Neural crest cell (in vitro differentiated cells): Measurements from ENCODE around the gene SURF1. TPM values are rescaled to one million over a fixed set of nuclear protein-coding genes. Genes with fewer than 3 reads are reported as not detected.
A peak's percentile ranks its signal among the peaks of the same experiment; 100 is the strongest.

ENCODE experiments used
- DNase-seq: peaks from one replicate; pipeline ENCODE4 v3.0.0; 2021; ENCODE audit warnings: low read depth, mixed read lengths, low spot score
- H3K27ac Mint-ChIP-seq: one replicate; pipeline ENCODE4 v1.8.0; 2021; ENCODE audit warnings: mild to moderate bottlenecking, mixed read lengths; ENCODE audit not compliant: unreplicated experiment
- H3K27me3 Mint-ChIP-seq: 2 replicates; pipeline ENCODE4 v1.8.0; 2021; ENCODE audit warnings: low read depth, mild to moderate bottlenecking, mixed read lengths
- H3K36me3 Mint-ChIP-seq: 2 replicates; pipeline ENCODE4 v1.8.0; 2021; ENCODE audit warnings: low read depth, mild to moderate bottlenecking, mixed read lengths
- H3K4me1 Mint-ChIP-seq: 2 replicates; pipeline ENCODE4 v1.8.0; 2021; ENCODE audit warnings: mixed read lengths
- H3K4me3 Mint-ChIP-seq: one replicate; pipeline ENCODE4 v1.8.0; 2021; ENCODE audit warnings: mild to moderate bottlenecking, mixed read lengths
- H3K9me3 Mint-ChIP-seq: 2 replicates; pipeline ENCODE4 v1.8.0; 2021; ENCODE audit warnings: mixed read lengths
- CTCF ChIP-seq: fragments of 200-600 bp; sonication (generic); conservative IDR thresholded peaks from 2 replicates; pipeline ENCODE4 v1.5.0; 2021; ENCODE audit warnings: antibody characterized with exemption, mild to moderate bottlenecking
- total RNA-seq: library from RNA; stranded (reverse); gene quantifications from 2 replicates; pipeline ENCODE4 v1.2.1, GENCODE V29; 2021

Gene SURF1
- total RNA-seq, 1 donor from 2014 or later = 32.1 TPM

GRCh38 chr9:133352635-133353340 lies 3.5 kb downstream of the SURF1 start:
- Mint-ChIP-seq H3K4me3 (peak overlapping the region; percentile 96), H3K27me3 (peaks cover 9% of the 10 kb centered on the region), H3K36me3 (peaks cover 39% of the 10 kb centered on the region), H3K27ac (no peak overlapping the region), H3K4me1 (peaks cover 36% of the 10 kb centered on the region), H3K9me3 (no peaks in the 10 kb centered on the region)
- TF ChIP-seq CTCF = no peak
- DNase-seq = no peak

GRCh38 chr9:133351908-133352634 lies 4.2 kb downstream of the SURF1 start:
- H3K4me1 Mint-ChIP-seq = peaks cover 31% of the 10 kb centered on the region
- peaks cover 9% of the 10 kb centered on the region for H3K27me3 Mint-ChIP-seq
- peaks cover 39% of the 10 kb centered on the region for H3K36me3 Mint-ChIP-seq
- H3K4me3 Mint-ChIP-seq = peak overlapping the region; percentile 96
- peak; percentile 63 for TF ChIP-seq CTCF
- DNase-seq = peak; percentile 42
- no peak overlapping the region for H3K27ac Mint-ChIP-seq
- H3K9me3 Mint-ChIP-seq = no peaks in the 10 kb centered on the region

DNA sequence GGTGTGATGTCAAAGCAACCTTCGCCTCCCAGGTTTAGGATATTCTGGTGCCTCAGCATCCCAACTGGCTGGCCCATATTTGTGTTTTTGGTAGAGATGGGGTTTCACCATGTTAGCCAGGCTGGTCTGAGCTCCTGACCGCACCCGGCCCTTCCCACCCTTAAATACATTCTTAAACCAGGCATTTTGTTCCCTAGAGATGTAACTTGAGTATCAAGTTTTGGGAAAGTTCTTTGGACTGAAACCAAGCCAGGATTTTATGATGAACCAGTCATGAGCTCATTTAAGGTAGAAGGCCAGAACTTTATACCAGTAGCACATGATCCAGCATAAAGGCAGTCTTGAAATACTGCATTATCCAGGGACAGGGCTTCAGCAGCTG lies 4.8 kb downstream of the SURF1 start:
- peak overlapping the region; percentile 96 for H3K4me3 Mint-ChIP-seq
- peaks cover 9% of the 10 kb centered on the region for H3K27me3 Mint-ChIP-seq
- no peaks in the 10 kb centered on the region for H3K9me3 Mint-ChIP-seq
- TF ChIP-seq CTCF = no peak
- H3K27ac Mint-ChIP-seq = no peak overlapping the region
- peaks cover 35% of the 10 kb centered on the region for H3K4me1 Mint-ChIP-seq
- H3K36me3 Mint-ChIP-seq = peaks cover 39% of the 10 kb centered on the region
- DNase-seq = no peak

DNA sequence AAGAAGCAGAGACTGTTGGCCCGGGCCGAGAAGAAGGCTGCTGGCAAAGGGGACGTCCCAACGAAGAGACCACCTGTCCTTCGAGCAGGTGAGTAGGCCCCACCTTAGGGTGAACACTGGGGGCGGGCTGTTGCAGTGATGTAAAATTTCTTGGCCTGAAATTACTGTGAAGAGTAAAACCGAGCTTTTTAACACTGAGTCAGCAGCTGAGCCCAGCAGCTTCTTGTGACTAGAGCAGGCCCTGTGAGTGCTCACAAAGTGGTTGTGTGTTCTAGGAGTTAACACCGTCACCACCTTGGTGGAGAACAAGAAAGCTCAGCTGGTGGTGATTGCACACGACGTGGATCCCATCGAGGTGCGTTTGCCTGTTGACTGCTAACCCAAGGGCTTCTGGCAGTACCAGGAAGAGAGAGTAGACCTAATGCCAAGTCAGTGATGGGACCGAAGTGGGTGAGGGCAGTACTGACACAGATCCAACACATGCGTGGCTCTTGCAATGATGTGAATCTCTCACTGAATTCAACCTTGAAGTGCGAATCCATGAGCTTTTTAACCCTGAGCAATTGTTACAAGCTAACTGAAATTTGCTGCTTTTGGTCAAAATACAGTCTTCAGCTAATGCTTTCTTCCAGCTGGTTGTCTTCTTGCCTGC lies 6.2 kb downstream of the SURF1 start:
- peak overlapping the region; percentile 35 for H3K27ac Mint-ChIP-seq
- DNase-seq = no peak
- H3K27me3 Mint-ChIP-seq = peaks cover 4% of the 10 kb centered on the region
- H3K4me1 Mint-ChIP-seq = peaks cover 38% of the 10 kb centered on the region
- TF ChIP-seq CTCF = no peak
- H3K9me3 Mint-ChIP-seq = no peaks in the 10 kb centered on the region
- peak overlapping the region; percentile 96 for H3K4me3 Mint-ChIP-seq
- peaks cover 39% of the 10 kb centered on the region for H3K36me3 Mint-ChIP-seq

GRCh38 chr9:133348718-133349573 lies 7.3 kb downstream of the SURF1 start:
- peaks cover 4% of the 10 kb centered on the region for H3K27me3 Mint-ChIP-seq
- no peaks in the 10 kb centered on the region for H3K9me3 Mint-ChIP-seq
- H3K4me3 Mint-ChIP-seq = peak overlapping the region; percentile 96
- peaks cover 33% of the 10 kb centered on the region for H3K4me1 Mint-ChIP-seq
- TF ChIP-seq CTCF = no peak
- H3K27ac Mint-ChIP-seq = peak overlapping the region; percentile 100
- peaks cover 39% of the 10 kb centered on the region for H3K36me3 Mint-ChIP-seq
- no peak for DNase-seq
